ENCODE results near the gene FREM2.

Gene FREM2

GRCh38 chr13:38687246-38688229 lies 661 bp downstream of the FREM2 start:
- DNase-seq = no peak

GRCh38 chr13:38688674-38689073 lies 1.8 kb downstream of the FREM2 start:
- DNase-seq = no peak

GRCh38 chr13:38690231-38690630 lies 3.4 kb downstream of the FREM2 start:
- no peak for DNase-seq

GRCh38 chr13:38693168-38693567 lies 6.3 kb downstream of the FREM2 start:
- DNase-seq = no peak

GRCh38 chr13:38693641-38694040 lies 6.8 kb downstream of the FREM2 start:
- DNase-seq = no peak

GRCh38 chr13:38697197-38697596 lies 10.3 kb downstream of the FREM2 start:
- no peak for DNase-seq

- DNase-seq = no peak
Observed at GRCh38 chr13:38697628-38698333, 10.9 kb downstream of the FREM2 start.

- DNase-seq = no peak
Observed at GRCh38 chr13:38700051-38700450, 13.2 kb downstream of the FREM2 start.

- DNase-seq = no peak
Observed at GRCh38 chr13:38702669-38703068, 15.8 kb downstream of the FREM2 start.

GRCh38 chr13:38703255-38703654 lies 16.4 kb downstream of the FREM2 start:
- DNase-seq = no peak

GRCh38 chr13:38705365-38705764 lies 18.5 kb downstream of the FREM2 start:
- DNase-seq = no peak

GRCh38 chr13:38707460-38707859 lies 20.6 kb downstream of the FREM2 start:
- DNase-seq = no peak

GRCh38 chr13:38713046-38713445 lies 26.2 kb downstream of the FREM2 start:
- DNase-seq = no peak

GRCh38 chr13:38718374-38718773 lies 31.5 kb downstream of the FREM2 start:
- DNase-seq = no peak

- no peak for DNase-seq
Observed at GRCh38 chr13:38730332-38730731, 43.5 kb downstream of the FREM2 start.

GRCh38 chr13:38733146-38733545 lies 46.3 kb downstream of the FREM2 start:
- DNase-seq = no peak

- no peak for DNase-seq
Observed at GRCh38 chr13:38735665-38736440, 49.0 kb downstream of the FREM2 start.

GRCh38 chr13:38743466-38743865 lies 56.6 kb downstream of the FREM2 start:
- DNase-seq = no peak

- no peak for DNase-seq
Observed at GRCh38 chr13:38752686-38753085, 65.8 kb downstream of the FREM2 start.

GRCh38 chr13:38753878-38754277 lies 67.0 kb downstream of the FREM2 start:
- DNase-seq = no peak

GRCh38 chr13:38755793-38756192 lies 68.9 kb downstream of the FREM2 start:
- DNase-seq = no peak

- no peak for DNase-seq
Observed at GRCh38 chr13:38758277-38758676, 71.4 kb downstream of the FREM2 start.

- DNase-seq = no peak
Observed at GRCh38 chr13:38759390-38759789, 72.5 kb downstream of the FREM2 start.
